Measurements from ENCODE around the gene DEDD. TPM values are rescaled to one million over a fixed set of nuclear protein-coding genes. Genes with fewer than 3 reads are reported as not detected.

Gene DEDD
- total and polyA plus RNA-seq, 10 of the 15 experiments (the other 5 are each of a cell fraction or from before 2014, with no cell fraction given), result 13.6 to 33.9 (median 30.3) TPM

DNA sequence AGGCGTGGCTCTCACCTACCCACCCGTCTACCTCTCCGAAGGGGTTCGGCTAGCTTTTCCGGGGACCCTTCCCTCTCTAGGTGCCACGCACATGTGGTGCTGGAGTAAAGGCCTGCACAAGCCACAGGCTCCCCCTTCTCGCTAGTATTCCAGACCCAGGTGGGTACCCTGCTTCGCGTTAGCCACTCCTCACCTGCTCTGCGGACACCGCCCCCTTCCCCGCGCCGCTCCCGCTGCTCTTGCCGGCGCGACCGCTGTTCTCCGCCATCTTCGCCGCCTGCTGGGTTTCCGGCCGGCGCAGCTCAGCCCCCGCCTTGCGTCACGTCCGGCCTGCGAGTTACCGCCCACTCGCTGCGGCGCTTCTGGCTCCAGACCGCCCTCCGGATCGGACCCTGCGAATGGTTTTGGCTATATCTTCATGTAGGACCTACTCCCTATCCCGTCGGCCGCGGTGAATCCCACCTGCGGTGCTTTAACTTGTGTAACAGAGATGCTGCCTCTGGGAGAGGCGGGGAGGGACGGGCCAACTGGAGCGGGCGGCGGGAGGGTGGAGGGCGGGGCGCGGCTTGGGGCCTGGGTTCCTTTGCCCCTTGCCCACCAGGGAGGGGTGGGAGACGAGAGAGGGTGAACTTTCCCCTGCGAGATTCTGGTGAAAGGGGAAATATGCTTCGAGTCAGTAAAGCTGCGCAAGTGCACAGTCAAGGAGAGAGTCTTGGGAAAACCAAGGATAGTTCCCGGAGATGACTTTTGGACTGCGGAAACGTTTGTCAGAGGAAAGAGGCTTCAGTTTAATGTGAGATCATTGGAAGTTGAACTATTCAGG is 14.5 kb downstream of the DEDD start, which contains the start of the genes NIT1 and PFDN2 (continued):
- TF ChIP-seq, protein P1, sequence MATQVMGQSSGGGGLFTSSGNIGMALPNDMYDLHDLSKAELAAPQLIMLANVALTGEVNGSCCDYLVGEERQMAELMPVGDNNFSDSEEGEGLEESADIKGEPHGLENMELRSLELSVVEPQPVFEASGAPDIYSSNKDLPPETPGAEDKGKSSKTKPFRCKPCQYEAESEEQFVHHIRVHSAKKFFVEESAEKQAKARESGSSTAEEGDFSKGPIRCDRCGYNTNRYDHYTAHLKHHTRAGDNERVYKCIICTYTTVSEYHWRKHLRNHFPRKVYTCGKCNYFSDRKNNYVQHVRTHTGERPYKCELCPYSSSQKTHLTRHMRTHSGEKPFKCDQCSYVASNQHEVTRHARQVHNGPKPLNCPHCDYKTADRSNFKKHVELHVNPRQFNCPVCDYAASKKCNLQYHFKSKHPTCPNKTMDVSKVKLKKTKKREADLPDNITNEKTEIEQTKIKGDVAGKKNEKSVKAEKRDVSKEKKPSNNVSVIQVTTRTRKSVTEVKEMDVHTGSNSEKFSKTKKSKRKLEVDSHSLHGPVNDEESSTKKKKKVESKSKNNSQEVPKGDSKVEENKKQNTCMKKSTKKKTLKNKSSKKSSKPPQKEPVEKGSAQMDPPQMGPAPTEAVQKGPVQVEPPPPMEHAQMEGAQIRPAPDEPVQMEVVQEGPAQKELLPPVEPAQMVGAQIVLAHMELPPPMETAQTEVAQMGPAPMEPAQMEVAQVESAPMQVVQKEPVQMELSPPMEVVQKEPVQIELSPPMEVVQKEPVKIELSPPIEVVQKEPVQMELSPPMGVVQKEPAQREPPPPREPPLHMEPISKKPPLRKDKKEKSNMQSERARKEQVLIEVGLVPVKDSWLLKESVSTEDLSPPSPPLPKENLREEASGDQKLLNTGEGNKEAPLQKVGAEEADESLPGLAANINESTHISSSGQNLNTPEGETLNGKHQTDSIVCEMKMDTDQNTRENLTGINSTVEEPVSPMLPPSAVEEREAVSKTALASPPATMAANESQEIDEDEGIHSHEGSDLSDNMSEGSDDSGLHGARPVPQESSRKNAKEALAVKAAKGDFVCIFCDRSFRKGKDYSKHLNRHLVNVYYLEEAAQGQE (IDR thresholded peaks at IDR 0.05; ENCODE audit: low read depth, low read length), result 0 out of 2 replicates have a peak, but pooled peaks have one; percentile 47
- TF ChIP-seq ZNF217 (IDR thresholded peaks at IDR 0.05) (no peak), HDGF (IDR thresholded peaks at IDR 0.05) (0 out of 2 replicates have a peak, but pooled peaks have one; percentile 68), NRF1 (conservative IDR thresholded peaks at IDR 0.05; ENCODE audit: low read depth, low read length) (no peak), MYB (IDR thresholded peaks at IDR 0.05; ENCODE audit: borderline replicate concordance, low read depth, low read length) (no peak), TCF12 (IDR thresholded peaks at IDR 0.05; ENCODE audit: low read depth, low read length) (peak; percentile 22; the same call in 1 of the 2 replicates), ZNF24 (IDR thresholded peaks at IDR 0.05) (no peak), NFXL1 (IDR thresholded peaks at IDR 0.05; ENCODE audit: borderline replicate concordance) (no peak), TARDBP (IDR thresholded peaks at IDR 0.05; ENCODE audit: borderline replicate concordance) (no peak), WRNIP1 (IDR thresholded peaks at IDR 0.05; ENCODE audit: borderline replicate concordance, low read depth, low read length) (no peak), CBFB (IDR thresholded peaks at IDR 0.05; ENCODE audit: low read depth) (0 out of 2 replicates have a peak, but pooled peaks have one; percentile 44), JUND (IDR thresholded peaks at IDR 0.05; ENCODE audit: low read depth, low read length) (no peak), SIX5 (IDR thresholded peaks at IDR 0.05; ENCODE audit: low read depth, low read length, severe bottlenecking) (peak; percentile 22), NR2C2 (IDR thresholded peaks at IDR 0.05; ENCODE audit: borderline replicate concordance, control insufficient read depth, insufficient read length, low read depth) (no peak), SUPT20H (IDR thresholded peaks at IDR 0.05; ENCODE audit: borderline replicate concordance, control insufficient read depth, low read depth, low read length) (no peak), YBX1 (IDR thresholded peaks at IDR 0.05) (no peak)
- TF ChIP-seq, protein P2, sequence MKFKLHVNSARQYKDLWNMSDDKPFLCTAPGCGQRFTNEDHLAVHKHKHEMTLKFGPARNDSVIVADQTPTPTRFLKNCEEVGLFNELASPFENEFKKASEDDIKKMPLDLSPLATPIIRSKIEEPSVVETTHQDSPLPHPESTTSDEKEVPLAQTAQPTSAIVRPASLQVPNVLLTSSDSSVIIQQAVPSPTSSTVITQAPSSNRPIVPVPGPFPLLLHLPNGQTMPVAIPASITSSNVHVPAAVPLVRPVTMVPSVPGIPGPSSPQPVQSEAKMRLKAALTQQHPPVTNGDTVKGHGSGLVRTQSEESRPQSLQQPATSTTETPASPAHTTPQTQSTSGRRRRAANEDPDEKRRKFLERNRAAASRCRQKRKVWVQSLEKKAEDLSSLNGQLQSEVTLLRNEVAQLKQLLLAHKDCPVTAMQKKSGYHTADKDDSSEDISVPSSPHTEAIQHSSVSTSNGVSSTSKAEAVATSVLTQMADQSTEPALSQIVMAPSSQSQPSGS (IDR thresholded peaks at IDR 0.05; ENCODE audit: low read length), result no peak
- TF ChIP-seq, protein P3, sequence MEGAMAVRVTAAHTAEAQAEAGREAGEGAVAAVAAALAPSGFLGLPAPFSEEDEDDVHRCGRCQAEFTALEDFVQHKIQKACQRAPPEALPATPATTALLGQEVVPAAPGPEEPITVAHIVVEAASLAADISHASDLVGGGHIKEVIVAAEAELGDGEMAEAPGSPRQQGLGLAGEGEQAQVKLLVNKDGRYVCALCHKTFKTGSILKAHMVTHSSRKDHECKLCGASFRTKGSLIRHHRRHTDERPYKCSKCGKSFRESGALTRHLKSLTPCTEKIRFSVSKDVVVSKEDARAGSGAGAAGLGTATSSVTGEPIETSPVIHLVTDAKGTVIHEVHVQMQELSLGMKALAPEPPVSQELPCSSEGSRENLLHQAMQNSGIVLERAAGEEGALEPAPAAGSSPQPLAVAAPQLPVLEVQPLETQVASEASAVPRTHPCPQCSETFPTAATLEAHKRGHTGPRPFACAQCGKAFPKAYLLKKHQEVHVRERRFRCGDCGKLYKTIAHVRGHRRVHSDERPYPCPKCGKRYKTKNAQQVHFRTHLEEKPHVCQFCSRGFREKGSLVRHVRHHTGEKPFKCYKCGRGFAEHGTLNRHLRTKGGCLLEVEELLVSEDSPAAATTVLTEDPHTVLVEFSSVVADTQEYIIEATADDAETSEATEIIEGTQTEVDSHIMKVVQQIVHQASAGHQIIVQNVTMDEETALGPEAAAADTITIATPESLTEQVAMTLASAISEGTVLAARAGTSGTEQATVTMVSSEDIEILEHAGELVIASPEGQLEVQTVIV (IDR thresholded peaks at IDR 0.05; ENCODE audit: borderline replicate concordance, partially characterized antibody), result no peak
- TF ChIP-seq, protein P4, sequence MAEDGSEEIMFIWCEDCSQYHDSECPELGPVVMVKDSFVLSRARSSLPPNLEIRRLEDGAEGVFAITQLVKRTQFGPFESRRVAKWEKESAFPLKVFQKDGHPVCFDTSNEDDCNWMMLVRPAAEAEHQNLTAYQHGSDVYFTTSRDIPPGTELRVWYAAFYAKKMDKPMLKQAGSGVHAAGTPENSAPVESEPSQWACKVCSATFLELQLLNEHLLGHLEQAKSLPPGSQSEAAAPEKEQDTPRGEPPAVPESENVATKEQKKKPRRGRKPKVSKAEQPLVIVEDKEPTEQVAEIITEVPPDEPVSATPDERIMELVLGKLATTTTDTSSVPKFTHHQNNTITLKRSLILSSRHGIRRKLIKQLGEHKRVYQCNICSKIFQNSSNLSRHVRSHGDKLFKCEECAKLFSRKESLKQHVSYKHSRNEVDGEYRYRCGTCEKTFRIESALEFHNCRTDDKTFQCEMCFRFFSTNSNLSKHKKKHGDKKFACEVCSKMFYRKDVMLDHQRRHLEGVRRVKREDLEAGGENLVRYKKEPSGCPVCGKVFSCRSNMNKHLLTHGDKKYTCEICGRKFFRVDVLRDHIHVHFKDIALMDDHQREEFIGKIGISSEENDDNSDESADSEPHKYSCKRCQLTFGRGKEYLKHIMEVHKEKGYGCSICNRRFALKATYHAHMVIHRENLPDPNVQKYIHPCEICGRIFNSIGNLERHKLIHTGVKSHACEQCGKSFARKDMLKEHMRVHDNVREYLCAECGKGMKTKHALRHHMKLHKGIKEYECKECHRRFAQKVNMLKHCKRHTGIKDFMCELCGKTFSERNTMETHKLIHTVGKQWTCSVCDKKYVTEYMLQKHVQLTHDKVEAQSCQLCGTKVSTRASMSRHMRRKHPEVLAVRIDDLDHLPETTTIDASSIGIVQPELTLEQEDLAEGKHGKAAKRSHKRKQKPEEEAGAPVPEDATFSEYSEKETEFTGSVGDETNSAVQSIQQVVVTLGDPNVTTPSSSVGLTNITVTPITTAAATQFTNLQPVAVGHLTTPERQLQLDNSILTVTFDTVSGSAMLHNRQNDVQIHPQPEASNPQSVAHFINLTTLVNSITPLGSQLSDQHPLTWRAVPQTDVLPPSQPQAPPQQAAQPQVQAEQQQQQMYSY (CRISPR knock-in tag; IDR thresholded peaks at IDR 0.05), result no peak

Measured in GM12878 (cell line).